Right lobe of liver (tissue), 6 donors: ENCODE measurements around the gene CABCOCO1. TPM values are rescaled to one million over a fixed set of nuclear protein-coding genes. Genes with fewer than 3 reads are reported as not detected.

Experiments used
- ATAC-seq, 4 donors: fragments of 200-7000 bp; cut with Tn5 transposase; one replicate each; pipeline ENCODE4 v1.9.1; 2020; ENCODE audit warnings: mild to moderate bottlenecking in 4 of 4, moderate library complexity in 4 of 4
- DNase-seq, 3 donors: peaks; one replicate each; pipeline ENCODE4 v3.0.0-alpha.2; 2020
- H3K27ac ChIP-seq, 3 donors: fragments of 200-600 bp; one replicate each; pipeline ENCODE4 v1.8.0; 2022
- H3K27me3 ChIP-seq, 2 donors: fragments of 200-600 bp; one replicate each; pipeline ENCODE4 v1.8.0; 2022
- H3K36me3 ChIP-seq, 4 donors: fragments of 200-600 bp; sonication (generic) in 1 of 4; one replicate each; pipeline versions ENCODE4 v1.5.1 to v1.8.0; 2017 to 2022; ENCODE audit warnings: control low read depth in 1 of 4
- H3K4me1 ChIP-seq, 4 donors: fragments of 200-600 bp; sonication (generic) in 1 of 4; one replicate each; pipeline versions ENCODE4 v1.5.1 to v1.8.0; 2017 to 2022; ENCODE audit warnings: control low read depth in 1 of 4
- H3K4me3 ChIP-seq, 3 donors: fragments of 200-600 bp; one replicate each; pipeline ENCODE4 v1.8.0; 2022
- H3K9me3 ChIP-seq, 4 donors: fragments of 200-600 bp; sonication (generic) in 1 of 4; one replicate each; pipeline versions ENCODE4 v1.5.1 to v1.8.0; 2017 to 2022; ENCODE audit warnings: control low read depth in 1 of 4
- CTCF ChIP-seq, 4 donors: fragments of 200-600 bp in 3 of 4; fragments of 450-650 bp in 1 of 4; IDR thresholded peaks; one replicate each; pipeline versions ENCODE4 v1.5.1 to v1.8.0; 2016 to 2022; ENCODE audit warnings: antibody characterized with exemption in 4 of 4, mild to moderate bottlenecking in 2 of 4
- POLR2A ChIP-seq: fragments of 450-650 bp; IDR thresholded peaks from one replicate; pipeline ENCODE4 v1.6.1; 2017; ENCODE audit warnings: antibody characterized with exemption, mild to moderate bottlenecking
- WGBS: methylation state at CpG from one replicate; pipeline ENCODE4 v1.1.6; 2018; ENCODE audit warnings: low coverage, low lambda C conversion rate; ENCODE audit not compliant: insufficient coverage; ENCODE audit errors: missing lambda C conversion rate; 5-methylcytosine and 5-hydroxymethylcytosine counted together
- intact Hi-C, 2 donors: fragments of 100-400 bp; cut with DNase I; formaldehyde crosslinking; loops; one replicate each; pipeline versions ENCODE4 v1.11.2 to v1.14.1; 2022
- total RNA-seq, 6 experiments: library from RNA; depleted of rRNA in 2 of 6; stranded (reverse); fragments of >200 nt in 2 of 6; fragmentation: NEBNext Ultra II Directional in 3 of 6; extraction: Animal tissue kit (Norgen Biotek cat#: 25700) in 3 of 6; gene quantifications; one replicate each; pipeline versions ENCODE4 v1.1.0 to v1.2.4, GENCODE V29; 2016 to 2023
- donor health status: DM: no; HTN: yes; CAD: no.
- donor health status: DM: no; HTN: no; CAD: no.
- donor health status: DM: no; HTN: no; CAD: no.
- donor health status: DM: no; HTN: yes; CAD: no.
- donor health status: DM: no; HTN: yes; CAD: no.

CABCOCO1 gene
- total RNA-seq, 6 experiments from 2014 or later, result not detected

GRCh38 chr10:61729596-61729995, 66.9 kb downstream of the CABCOCO1 start:
- H3K4me3 ChIP-seq, result no peak overlapping the region
- H3K4me1 ChIP-seq, result no peaks in the 10 kb centered on the region
- intact Hi-C loops, result no loop called here
- ATAC-seq (no peak), DNase-seq (no peak)
- H3K27me3 ChIP-seq, result no peaks in the 10 kb centered on the region
- no peaks in the 10 kb centered on the region for H3K9me3 ChIP-seq
- TF ChIP-seq CTCF (IDR thresholded peaks at IDR 0.05) (no peak), POLR2A (no peak)
- WGBS, result 56% methylated on average over 2 of the region's 2 CpGs
- no peaks in the 10 kb centered on the region for H3K36me3 ChIP-seq
- no peak overlapping the region for H3K27ac ChIP-seq

GRCh38 chr10:61730671-61731070, 67.9 kb downstream of the CABCOCO1 start:
- Histone ChIP-seq H3K4me3 (no peak overlapping the region), H3K27ac (no peak overlapping the region), H3K27me3 (no peaks in the 10 kb centered on the region), H3K36me3 (no peaks in the 10 kb centered on the region), H3K4me1 (no peaks in the 10 kb centered on the region), H3K9me3 (no peaks in the 10 kb centered on the region)
- ATAC-seq (no peak), DNase-seq (no peak)
- intact Hi-C loops, result no loop called here
- TF ChIP-seq CTCF (IDR thresholded peaks at IDR 0.05) (no peak), POLR2A (no peak)
- WGBS, result 31% methylated on average over 2 of the region's 2 CpGs

- 23% methylated on average over 1 of the region's 1 CpG for WGBS
- H3K4me3 ChIP-seq, result no peak overlapping the region
- TF ChIP-seq POLR2A (no peak), CTCF (IDR thresholded peaks at IDR 0.05) (no peak)
- ATAC-seq (no peak), DNase-seq (no peak)
- no peaks in the 10 kb centered on the region for H3K9me3 ChIP-seq
- intact Hi-C loops, result no loop called here
- H3K4me1 ChIP-seq, result no peaks in the 10 kb centered on the region
- H3K36me3 ChIP-seq, result no peaks in the 10 kb centered on the region
- no peak overlapping the region for H3K27ac ChIP-seq
- no peaks in the 10 kb centered on the region for H3K27me3 ChIP-seq
Observed at GRCh38 chr10:61731638-61732037, 68.9 kb downstream of the CABCOCO1 start.

- DNase-seq, result no peak
- Histone ChIP-seq H3K4me3 (no peak overlapping the region), H3K27ac (no peak overlapping the region), H3K4me1 (no peaks in the 10 kb centered on the region), H3K9me3 (no peaks in the 10 kb centered on the region), H3K36me3 (no peaks in the 10 kb centered on the region), H3K27me3 (no peaks in the 10 kb centered on the region)
- 53% methylated on average over 4 of the region's 4 CpGs for WGBS
- no peak for ATAC-seq
- TF ChIP-seq CTCF (IDR thresholded peaks at IDR 0.05), result no peak
- no peak for TF ChIP-seq POLR2A
- intact Hi-C loops, result no loop called here
Observed at GRCh38 chr10:61732629-61733278, 70.0 kb downstream of the CABCOCO1 start.
